HCT116 (cell line): ENCODE data around the gene ZNF445. TPM values are rescaled to one million over a fixed set of nuclear protein-coding genes. Genes with fewer than 3 reads are reported as not detected.

Experiments
- ATAC-seq: fragments of 200-7000 bp; cut with Tn5 transposase; 2 replicates; pipeline ENCODE4 v1.9.1; 2020; ENCODE audit warnings: mild to moderate bottlenecking, moderate library complexity
- BruUV-seq: library from RNA; stranded (reverse); fragments of 400-500 nt; replicated peaks from 2 replicates; lab custom pipeline; 2021; lab: Mats Ljungman, UMichigan
- CTCF ChIA-PET: fragments of 300-600 bp; sonication (Branson Sonifier 250); formaldehyde crosslinking; loops from one replicate; lab custom pipeline; 2021; ENCODE audit warnings: antibody characterized with exemption; lab: Charles Lee
- POLR2A ChIA-PET: fragments of 300-600, 350-600 bp; sonication (Branson Sonifier 250); formaldehyde crosslinking; loops from one replicate; lab custom pipeline; 2021; ENCODE audit warnings: antibody characterized with exemption; lab: Charles Lee
- RAD21 ChIA-PET, 2 experiments: fragments of 300-600 bp; sonication (Branson Sonifier 250); formaldehyde crosslinking; loops; one replicate each; lab custom pipeline; 2023; ENCODE audit warnings: low total read pairs in 2 of 2; ENCODE audit not compliant: uncharacterized antibody in 2 of 2, unreplicated experiment in 2 of 2, low non-redundant PET in 1 of 2; lab: Charles Lee
- DNase-seq: peaks from one replicate; pipeline ENCODE4 v3.0.0-alpha.2; 2010; ENCODE audit warnings: low read depth, low spot score
- H2AFZ ChIP-seq: fragments of 200-600 bp; shearing (Covaris generic), sonication (generic); 2 replicates; pipeline ENCODE4 v1.6.1; 2017; ENCODE audit warnings: low read depth, mixed run types, mixed read lengths, antibody characterized with exemption, low read length; ENCODE audit not compliant: poor library complexity, severe bottlenecking
- H3K27ac ChIP-seq: 2 replicates; pipeline ENCODE4 v1.5.1; 2012; ENCODE audit warnings: low read depth, low read length
- H3K27me3 ChIP-seq: fragments of 200-600 bp; sonication (generic); 2 replicates; pipeline ENCODE4 v1.6.1; 2016; ENCODE audit warnings: mixed run types, low read length, mixed read lengths; ENCODE audit not compliant: insufficient read depth
- H3K36me3 ChIP-seq, 2 experiments: fragments of 200-500 bp in 1 of 2; fragments of 200-600 bp in 1 of 2; sonication (Bioruptor generic) in 1 of 2; sonication (generic) in 1 of 2; 2 replicates each; pipeline versions ENCODE4 v1.5.1 to v1.6.1; 2014 to 2016; ENCODE audit warnings: low read length in 2 of 2, inconsistent platforms in 1 of 2, mixed read lengths in 1 of 2, mixed run types in 1 of 2; ENCODE audit not compliant: insufficient read depth in 2 of 2, control insufficient read depth in 1 of 2
- H3K4me1 ChIP-seq, 2 experiments: fragments of 200-600 bp in 1 of 2; sonication (generic) in 1 of 2; 2 replicates each; pipeline versions ENCODE4 v1.5.1 to v1.6.1; 2012 to 2017; ENCODE audit warnings: low read length in 2 of 2, inconsistent platforms in 1 of 2, mild to moderate bottlenecking in 1 of 2, mixed read lengths in 1 of 2, mixed run types in 1 of 2, moderate library complexity in 1 of 2; ENCODE audit not compliant: insufficient read depth in 2 of 2, control insufficient read depth in 1 of 2
- H3K4me2 ChIP-seq: fragments of 200-600 bp; sonication (generic); 2 replicates; pipeline ENCODE4 v1.6.1; 2017; ENCODE audit warnings: mixed run types, low read length, mixed read lengths
- H3K4me3 ChIP-seq, 2 experiments: fragments of 200-600 bp in 1 of 2; sonication (generic) in 1 of 2; replicated peaks in 1 of 2; 2 replicates each; pipeline ENCODE4 v1.5.1; 2011 to 2016; ENCODE audit warnings: low read length in 2 of 2, control low read depth in 1 of 2, low read depth in 1 of 2, mild to moderate bottlenecking in 1 of 2, mixed read lengths in 1 of 2, mixed run types in 1 of 2
- H3K79me2 ChIP-seq: fragments of 200-600 bp; sonication (generic); 2 replicates; pipeline ENCODE4 v1.6.1; 2017; ENCODE audit warnings: mild to moderate bottlenecking, mixed run types, low read length, moderate library complexity, mixed read lengths; ENCODE audit not compliant: insufficient read depth
- H3K9ac ChIP-seq: fragments of 200-600 bp; sonication (generic); 2 replicates; pipeline ENCODE4 v1.6.1; 2016; ENCODE audit warnings: low read length, mixed read lengths
- H3K9me2 ChIP-seq: fragments of 200-600 bp; sonication (generic), shearing (Covaris generic); 2 replicates; pipeline ENCODE4 v1.6.1; 2017; ENCODE audit warnings: mixed run types, mild to moderate bottlenecking, moderate library complexity; ENCODE audit not compliant: insufficient read depth
- H3K9me3 ChIP-seq, 2 experiments: fragments of 200-500 bp in 1 of 2; fragments of 200-600 bp in 1 of 2; sonication (Bioruptor generic) in 1 of 2; sonication (generic) in 1 of 2; 2 replicates each; pipeline ENCODE4 v1.6.1; 2014 to 2017; ENCODE audit warnings: low read length in 2 of 2, mixed read lengths in 2 of 2, inconsistent platforms in 1 of 2, low read depth in 1 of 2, mild to moderate bottlenecking in 1 of 2, mixed run types in 1 of 2, moderate library complexity in 1 of 2; ENCODE audit not compliant: control insufficient read depth in 1 of 2, insufficient read depth in 1 of 2
- H4K20me1 ChIP-seq: fragments of 200-600 bp; sonication (generic), shearing (Covaris generic); 2 replicates; pipeline ENCODE4 v1.6.1; 2017; ENCODE audit warnings: mixed run types, mild to moderate bottlenecking, moderate library complexity; ENCODE audit not compliant: insufficient read depth
- CBX3 ChIP-seq: IDR thresholded peaks from 2 replicates; pipeline ENCODE4 v1.6.1; 2012; ENCODE audit warnings: low read depth
- ELF1 ChIP-seq: IDR thresholded peaks from 2 replicates; pipeline ENCODE4 v1.6.1; 2012; ENCODE audit warnings: low read depth, borderline replicate concordance
- EZH2 ChIP-seq: fragments of 200-600 bp; sonication (generic); IDR thresholded peaks from 2 replicates; pipeline ENCODE4 v1.6.1; 2017; ENCODE audit warnings: antibody characterized with exemption, mixed run types
- EZH2phosphoT487 ChIP-seq: fragments of 200-600 bp; IDR thresholded peaks from 2 replicates; pipeline ENCODE4 v1.6.1; 2018; ENCODE audit warnings: antibody characterized with exemption, borderline replicate concordance
- POLR2A ChIP-seq: IDR thresholded peaks from 2 replicates; pipeline ENCODE4 v1.7.0; 2011; ENCODE audit warnings: borderline replicate concordance; ENCODE audit not compliant: insufficient read depth, insufficient read length; ENCODE audit errors: extremely low read depth
- REST ChIP-seq: IDR thresholded peaks from 2 replicates; pipeline ENCODE4 v1.6.1; 2012; ENCODE audit warnings: low read depth
- YY1 ChIP-seq: IDR thresholded peaks from 2 replicates; pipeline ENCODE4 v1.6.1; 2011; ENCODE audit warnings: low read length, low read depth, moderate library complexity, mild to moderate bottlenecking; ENCODE audit not compliant: insufficient replicate concordance; ENCODE audit errors: extremely low read depth
- ZFX ChIP-seq: fragments of 450-650 bp; IDR thresholded peaks from 2 replicates; pipeline ENCODE4 v1.6.1; 2017
- ZNF274 ChIP-seq: fragments of 200-500 bp; sonication (Bioruptor generic); IDR thresholded peaks from 2 replicates; pipeline ENCODE4 v1.6.1; 2014; ENCODE audit warnings: mild to moderate bottlenecking, low read depth, low read length, inconsistent platforms
- intact Hi-C: fragments of 100-400 bp; cut with micrococcal nuclease; formaldehyde crosslinking; loops from 2 replicates; pipeline ENCODE4 v1.10.0; 2022
- total RNA-seq: library from RNA; stranded (reverse); gene quantifications from one replicate; pipeline ENCODE4 v1.2.1, GENCODE V29; 2021; ENCODE audit not compliant: unreplicated experiment
- TF ChIP-seq, protein P1 (sequence below): IDR thresholded peaks from 2 replicates; pipeline ENCODE4 v1.6.1; 2011; ENCODE audit warnings: mild to moderate bottlenecking, low read length, moderate library complexity; ENCODE audit not compliant: insufficient replicate concordance; ENCODE audit errors: extremely low read depth

ZNF445 gene
- total RNA-seq, 1 experiment from 2014 or later = 19.9 TPM

DNA sequence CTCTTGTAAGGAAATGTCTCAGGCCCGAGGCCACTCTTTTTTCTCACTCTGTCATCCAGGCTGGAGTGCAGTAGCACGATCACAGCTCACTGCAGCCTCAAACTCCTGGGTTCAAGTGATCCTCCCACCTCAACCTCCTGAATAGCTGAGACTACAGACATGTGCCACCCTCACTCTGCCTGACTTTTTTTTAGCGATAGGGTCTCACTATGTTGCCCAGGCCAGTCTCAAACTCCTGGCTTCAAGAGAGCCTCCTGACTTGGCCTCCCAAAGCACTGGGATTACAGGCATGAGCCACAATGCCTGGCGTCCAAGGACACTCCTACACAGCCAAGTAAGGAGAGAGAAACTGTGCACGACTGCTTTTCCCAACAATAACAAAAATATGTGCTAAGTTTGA is 7.6 kb downstream of the ZNF445 start:
- Histone ChIP-seq H3K4me3 (no peak overlapping the region), H3K27ac (no peak overlapping the region), H2AFZ (no peak overlapping the region), H3K9me2 (no peaks in the 10 kb centered on the region), H4K20me1 (no peaks in the 10 kb centered on the region; the same call in 1 of the 2 replicates), H3K9me3 (no peaks in the 10 kb centered on the region), H3K4me1 (peaks cover 8 to 22% of the 10 kb centered on the region in 2 experiments), H3K36me3 (peaks cover 0 to 6% of the 10 kb centered on the region in 2 experiments; a peak in 1 of 4 replicates), H3K27me3 (no peaks in the 10 kb centered on the region), H3K4me2 (no peak overlapping the region), H3K9ac (no peak overlapping the region), H3K79me2 (peaks cover 79% of the 10 kb centered on the region)
- POLR2A ChIA-PET = no interaction called here
- RAD21 ChIA-PET = no interaction called here
- ATAC-seq (no peak), DNase-seq (no peak)
- CTCF ChIA-PET = no interaction called here
- TF ChIP-seq ELF1 (no peak), CBX3 (no peak), REST (no peak), ZNF274 (no peak), EZH2 (no peak), EZH2phosphoT487 (no peak), ZFX (no peak), POLR2A (no peak), YY1 (no peak)
- TF ChIP-seq, protein P1, sequence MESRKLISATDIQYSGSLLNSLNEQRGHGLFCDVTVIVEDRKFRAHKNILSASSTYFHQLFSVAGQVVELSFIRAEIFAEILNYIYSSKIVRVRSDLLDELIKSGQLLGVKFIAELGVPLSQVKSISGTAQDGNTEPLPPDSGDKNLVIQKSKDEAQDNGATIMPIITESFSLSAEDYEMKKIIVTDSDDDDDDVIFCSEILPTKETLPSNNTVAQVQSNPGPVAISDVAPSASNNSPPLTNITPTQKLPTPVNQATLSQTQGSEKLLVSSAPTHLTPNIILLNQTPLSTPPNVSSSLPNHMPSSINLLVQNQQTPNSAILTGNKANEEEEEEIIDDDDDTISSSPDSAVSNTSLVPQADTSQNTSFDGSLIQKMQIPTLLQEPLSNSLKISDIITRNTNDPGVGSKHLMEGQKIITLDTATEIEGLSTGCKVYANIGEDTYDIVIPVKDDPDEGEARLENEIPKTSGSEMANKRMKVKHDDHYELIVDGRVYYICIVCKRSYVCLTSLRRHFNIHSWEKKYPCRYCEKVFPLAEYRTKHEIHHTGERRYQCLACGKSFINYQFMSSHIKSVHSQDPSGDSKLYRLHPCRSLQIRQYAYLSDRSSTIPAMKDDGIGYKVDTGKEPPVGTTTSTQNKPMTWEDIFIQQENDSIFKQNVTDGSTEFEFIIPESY = no peak
- BruUV-seq = no TSS peak
- intact Hi-C loops = loop anchor here (10.0 kb wide), 1 partner anchor 155 kb away; the partner anchor contains the start of gene ZNF197
